ENCODE measurements around the gene N4BP2L1. TPM values are rescaled to one million over a fixed set of nuclear protein-coding genes. Genes with fewer than 3 reads are reported as not detected.
"Not testable (repeated sequence)": the region's sequence is repeated elsewhere in the genome, so short reads cannot be mapped to it uniquely, and the experiment has no call there.

Gene N4BP2L1
- total RNA-seq, 1 donor from 2014 or later: 15.0 TPM

DNA sequence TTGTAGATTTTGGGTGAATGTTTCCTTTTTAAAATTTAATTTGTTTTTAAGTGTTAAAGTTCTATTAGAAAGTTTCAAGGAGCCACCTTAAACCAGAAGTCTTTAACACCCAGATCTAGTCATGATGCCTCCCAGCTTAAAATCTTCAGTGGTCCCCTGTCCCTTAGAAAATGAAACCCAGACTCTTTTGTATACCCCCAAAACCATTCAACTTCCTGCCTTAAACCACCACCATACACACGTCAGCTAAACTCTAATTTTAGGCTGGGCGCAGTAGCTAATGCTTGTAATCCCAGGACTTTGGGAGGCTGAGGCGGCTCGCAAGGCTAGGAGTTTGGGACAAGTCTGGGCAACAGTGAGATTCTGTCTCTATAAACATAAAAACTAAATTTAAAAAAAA lies 37.9 kb downstream of the N4BP2L1 start:
- DNase-seq (ENCODE audit: low spot score): no peak

DNA sequence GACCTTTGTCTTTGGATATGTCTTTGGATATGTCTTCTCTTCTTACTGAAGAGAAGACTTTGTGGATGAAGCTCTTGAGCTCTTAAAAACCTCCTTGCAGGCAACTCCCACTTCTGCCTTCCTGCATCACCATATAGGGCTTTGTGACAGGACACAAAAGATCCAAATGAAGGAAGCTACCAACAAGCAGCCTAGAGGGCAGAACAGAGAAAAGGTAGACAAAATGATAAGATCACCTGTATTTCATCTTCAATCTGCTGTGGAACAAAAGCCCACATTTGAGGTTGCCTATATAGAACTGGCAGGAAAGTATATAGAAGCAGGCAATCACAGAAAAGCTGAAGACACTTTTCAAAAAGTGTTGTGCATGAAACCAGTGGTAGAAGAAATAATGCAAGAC lies 42.5 kb downstream of the N4BP2L1 start:
- DNase-seq (ENCODE audit: low spot score): no peak

DNA sequence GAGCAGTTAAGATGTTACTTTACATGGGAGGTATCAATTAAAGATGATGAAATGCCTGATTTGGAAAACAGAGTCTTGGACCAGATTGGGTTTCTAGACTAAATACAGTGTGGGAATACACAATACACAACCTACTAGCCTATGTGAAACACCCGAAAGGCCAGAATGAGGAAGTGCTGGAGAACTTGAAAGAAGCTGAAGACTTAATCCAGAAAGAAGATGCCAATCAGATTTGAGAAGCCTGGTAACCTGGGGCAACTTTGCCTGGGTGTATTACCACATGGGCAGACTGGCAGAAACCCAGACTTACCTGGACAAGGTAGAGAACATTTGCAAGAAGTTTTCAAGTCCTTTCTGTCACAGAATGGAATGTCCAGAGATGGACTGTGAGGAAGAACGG lies 43.2 kb downstream of the N4BP2L1 start:
- DNase-seq (ENCODE audit: low spot score): no peak

DNA sequence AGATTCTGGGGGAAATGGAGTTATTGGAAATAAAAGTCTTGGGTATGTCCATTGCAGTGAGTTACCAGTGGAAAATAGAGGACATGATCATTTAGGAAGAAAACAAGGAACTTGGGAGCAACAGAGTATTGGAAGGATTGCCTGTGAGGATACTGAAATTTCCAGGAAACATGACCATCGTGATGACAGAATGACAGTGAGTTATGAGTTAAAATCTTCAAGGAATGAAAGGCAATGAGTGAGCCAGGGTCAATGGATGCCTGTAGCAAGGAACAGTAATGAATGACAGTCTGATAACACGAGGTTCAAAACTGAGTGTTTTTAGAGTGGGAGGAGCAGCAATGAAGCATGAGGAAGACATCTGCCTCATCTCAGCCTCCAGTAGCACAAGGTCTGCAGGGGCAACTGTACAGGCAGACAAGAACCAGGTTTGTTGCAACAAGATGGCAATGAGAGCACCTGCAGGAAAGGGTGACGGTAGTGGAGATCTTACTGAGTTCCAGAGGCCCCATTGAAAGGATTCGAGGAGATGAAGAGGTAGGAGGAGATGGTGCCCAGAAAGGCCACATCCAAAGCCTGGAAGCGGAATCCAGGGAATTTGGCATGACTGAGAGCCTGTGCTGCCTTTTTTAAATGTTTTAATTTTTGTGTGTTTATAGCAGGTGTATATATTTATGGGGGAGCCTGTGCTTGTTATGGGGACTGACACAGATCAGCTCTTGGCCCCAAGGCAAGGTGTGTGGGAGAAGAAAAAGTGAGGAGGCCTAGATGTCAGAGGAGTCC lies 43.9 kb downstream of the N4BP2L1 start:
- no peak for DNase-seq (ENCODE audit: low spot score)

DNA sequence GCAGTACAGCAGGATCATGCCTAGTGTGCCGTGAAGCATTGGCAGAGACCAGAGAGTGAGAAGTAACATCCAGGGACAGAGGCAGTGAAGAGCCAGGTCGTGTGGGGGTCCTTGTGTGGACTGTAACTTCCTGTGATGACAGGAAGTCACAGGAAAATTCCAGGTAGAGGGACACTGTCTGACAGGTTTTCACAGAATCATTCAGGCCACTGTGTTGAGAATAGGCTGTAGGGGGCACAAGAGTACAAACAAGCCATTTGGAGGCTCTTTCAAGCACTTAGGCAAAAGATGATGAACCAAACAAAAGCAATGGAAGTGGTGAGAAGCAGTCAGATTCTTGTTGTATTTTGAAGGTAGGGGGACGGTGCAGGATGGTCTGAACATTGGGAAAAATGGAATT lies 46.4 kb downstream of the N4BP2L1 start:
- DNase-seq (ENCODE audit: low spot score): no peak

DNA sequence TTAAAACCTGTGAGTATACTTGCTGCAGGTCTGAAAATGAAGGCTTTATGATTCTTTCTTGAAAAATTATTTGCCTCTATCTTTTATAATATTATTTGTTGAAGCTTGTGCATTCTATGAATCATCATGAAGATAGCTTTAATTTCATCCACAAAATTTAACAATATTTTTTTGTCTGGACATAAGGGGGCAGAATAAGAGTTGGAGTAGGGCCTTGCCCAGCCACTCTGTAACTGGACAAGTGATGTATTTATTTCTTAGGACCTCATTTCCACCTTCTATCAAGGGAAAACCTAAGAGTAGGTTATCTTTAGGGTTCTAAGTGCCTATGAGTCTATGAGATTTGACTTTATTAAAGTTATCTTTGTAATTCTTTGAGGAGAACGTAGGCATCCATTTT lies 49.9 kb downstream of the N4BP2L1 start:
- no peak for DNase-seq (ENCODE audit: low spot score)

DNA sequence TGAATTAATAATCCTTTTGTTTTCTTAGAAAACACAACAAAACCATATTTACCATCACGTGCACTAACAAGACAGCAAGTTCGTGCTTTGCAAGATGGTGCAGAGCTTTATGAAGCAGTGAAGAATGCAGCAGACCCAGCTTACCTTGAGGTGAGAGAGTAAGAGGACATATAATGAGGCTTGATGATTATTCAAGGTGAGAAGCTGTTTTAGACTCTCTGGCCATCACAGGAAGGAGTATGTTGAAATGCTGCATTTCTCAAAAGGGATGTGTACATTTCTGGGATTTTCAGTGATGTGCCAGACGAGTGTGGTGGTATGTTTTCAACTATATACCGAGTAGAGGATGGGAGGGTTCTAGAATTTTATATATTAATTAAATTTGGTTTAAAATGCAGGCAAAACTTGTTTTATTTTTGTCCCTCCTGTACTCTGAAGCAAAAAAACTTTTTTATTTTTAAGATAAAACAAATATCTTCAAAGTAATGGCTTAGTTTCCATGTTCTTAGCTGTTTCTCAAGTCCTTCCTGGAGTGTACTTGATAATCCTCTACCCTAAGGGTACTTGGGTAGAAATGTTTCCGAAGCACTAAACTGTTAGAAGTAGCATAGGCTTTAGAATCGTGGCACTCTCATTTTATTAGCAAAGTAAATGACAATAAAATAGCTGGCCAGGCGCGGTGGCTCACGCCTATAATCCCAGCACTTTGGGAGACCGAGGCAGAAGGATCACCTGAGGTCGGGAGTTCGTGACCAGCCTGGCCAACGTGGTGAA lies 51.1 kb downstream of the N4BP2L1 start:
- DNase-seq (ENCODE audit: low spot score): no peak

DNA sequence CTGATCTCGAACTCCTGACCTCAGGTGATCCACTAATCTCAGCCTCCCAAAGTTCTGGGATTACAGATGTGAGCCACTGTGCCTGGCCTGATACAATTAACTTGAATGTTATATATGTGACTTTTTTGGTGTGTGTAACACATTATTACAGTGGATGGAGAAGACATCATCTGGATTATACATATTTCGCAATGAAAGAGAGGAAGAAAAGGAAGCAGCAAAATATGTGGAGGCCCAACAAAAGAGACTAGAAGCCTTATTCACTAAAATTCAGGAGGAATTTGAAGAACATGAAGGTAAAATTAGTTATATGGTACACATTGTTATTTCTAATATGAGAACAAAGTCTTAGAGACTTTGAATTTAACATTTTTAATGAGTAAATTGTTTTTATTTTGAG lies 57.1 kb downstream of the N4BP2L1 start:
- no peak for DNase-seq (ENCODE audit: low spot score)

DNA sequence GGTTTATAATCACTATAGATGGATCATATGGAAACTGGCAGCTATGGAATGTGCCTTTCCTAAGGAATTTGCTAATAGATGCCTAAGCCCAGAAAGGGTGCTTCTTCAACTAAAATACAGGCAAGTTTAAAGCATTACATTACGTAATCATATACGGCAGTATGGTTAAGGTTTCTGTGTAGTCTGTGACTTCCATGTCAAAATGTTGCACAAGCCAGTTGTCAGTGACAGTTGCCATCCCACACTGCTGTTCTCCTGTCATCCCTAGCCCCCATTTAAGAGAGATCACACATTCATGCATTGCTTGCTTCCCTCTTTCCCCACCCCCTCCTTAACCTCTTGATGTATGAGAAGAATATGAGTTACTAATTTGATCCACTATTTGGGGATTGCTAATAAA lies 65.4 kb downstream of the N4BP2L1 start:
- no peak for DNase-seq (ENCODE audit: low spot score)

DNA sequence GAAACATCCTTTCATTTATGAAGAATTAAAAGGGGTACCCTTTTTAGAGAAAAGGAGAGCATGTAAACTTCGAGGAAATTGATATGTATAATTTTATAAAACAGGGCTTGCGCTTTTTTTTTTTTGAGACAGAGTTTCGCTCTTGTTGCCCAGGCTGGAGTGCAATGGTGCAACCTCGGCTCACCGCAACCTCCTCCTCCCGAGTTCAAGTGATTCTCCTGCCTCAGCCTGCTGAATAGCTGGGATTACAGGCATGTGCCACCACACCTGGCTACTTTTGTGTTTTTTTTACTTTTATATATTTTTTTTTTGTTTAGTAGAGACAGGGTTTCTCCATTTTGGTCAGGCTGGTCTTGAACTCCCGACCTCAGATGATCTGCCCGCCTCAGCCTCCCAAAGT lies 72.0 kb downstream of the N4BP2L1 start:
- not testable (repeated sequence) for DNase-seq (ENCODE audit: low spot score)

DNA sequence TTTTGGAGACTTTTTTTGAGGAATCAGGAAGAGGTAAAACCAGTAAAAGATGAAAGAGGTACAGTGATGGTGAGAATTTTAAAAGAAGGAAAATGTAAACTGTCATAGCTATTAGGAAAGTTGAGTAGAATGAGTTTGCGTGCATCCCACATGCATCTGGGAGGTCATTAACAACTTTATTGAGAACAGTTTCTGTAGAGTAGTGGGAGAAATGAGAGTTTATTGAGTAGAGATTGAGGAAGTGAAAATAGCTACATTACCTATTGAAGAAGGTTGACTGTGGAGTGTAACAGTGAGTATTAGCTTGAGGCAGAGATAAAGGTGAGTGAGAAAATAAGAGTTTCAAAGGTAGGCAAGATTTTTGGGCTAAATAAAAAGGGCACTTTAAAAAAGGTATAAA lies 73.9 kb downstream of the N4BP2L1 start:
- no peak for DNase-seq (ENCODE audit: low spot score)

DNA sequence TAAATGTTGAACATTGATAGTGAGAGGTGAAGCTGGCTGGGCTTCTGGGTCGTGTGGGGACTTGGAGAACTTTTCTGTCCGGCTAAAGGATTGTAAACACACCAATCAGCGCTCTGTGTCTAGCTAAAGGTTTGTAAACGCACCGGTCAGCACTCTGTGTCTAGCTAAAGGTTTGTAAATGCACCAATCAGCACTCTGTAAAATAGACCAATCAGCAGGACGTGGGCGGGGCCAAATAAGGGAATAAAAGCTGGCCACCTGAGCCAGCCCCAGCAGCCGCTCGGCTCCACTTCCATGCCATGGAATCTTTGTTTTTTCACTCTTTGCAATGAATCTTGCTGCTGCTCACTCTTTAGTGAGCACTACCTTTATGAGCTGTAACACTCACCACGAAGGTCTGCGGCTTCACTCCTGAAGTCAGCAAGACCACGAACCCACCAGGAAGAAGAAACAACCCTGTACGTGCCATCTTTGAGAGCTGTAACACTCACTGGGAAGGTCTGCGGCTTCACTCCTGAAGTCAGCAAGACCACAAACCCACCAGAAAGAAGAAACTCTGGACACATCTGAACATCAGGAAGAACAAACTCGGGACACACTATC lies 77.0 kb downstream of the N4BP2L1 start:
- DNase-seq (ENCODE audit: low spot score): not testable (repeated sequence)

Other genes with a start within 250 kb of the N4BP2L1 start
- not detected for gene ZAR1L, start 112.8 kb downstream of the N4BP2L1 start, total RNA-seq
- 2.1 TPM for gene BRCA2, start 112.6 kb downstream of the N4BP2L1 start, total RNA-seq
- gene N4BP2L2, start 110.7 kb upstream of the N4BP2L1 start, total RNA-seq: 245 TPM
- gene PDS5B, start 158.3 kb upstream of the N4BP2L1 start, total RNA-seq: 53.3 TPM

Data from ureter (tissue), 1 donor.